ENCODE results near the gene PNPLA7. TPM values are rescaled to one million over a fixed set of nuclear protein-coding genes. Genes with fewer than 3 reads are reported as not detected.
A peak's percentile ranks its signal among the peaks of the same experiment; 100 is the strongest.

Gene PNPLA7
- total RNA-seq, 1 donor from 2014 or later, result 9.7 TPM

GRCh38 chr9:137434498-137435380, 115.5 kb downstream of the PNPLA7 start:
- no peak for DNase-seq (ENCODE audit: low spot score)

DNA sequence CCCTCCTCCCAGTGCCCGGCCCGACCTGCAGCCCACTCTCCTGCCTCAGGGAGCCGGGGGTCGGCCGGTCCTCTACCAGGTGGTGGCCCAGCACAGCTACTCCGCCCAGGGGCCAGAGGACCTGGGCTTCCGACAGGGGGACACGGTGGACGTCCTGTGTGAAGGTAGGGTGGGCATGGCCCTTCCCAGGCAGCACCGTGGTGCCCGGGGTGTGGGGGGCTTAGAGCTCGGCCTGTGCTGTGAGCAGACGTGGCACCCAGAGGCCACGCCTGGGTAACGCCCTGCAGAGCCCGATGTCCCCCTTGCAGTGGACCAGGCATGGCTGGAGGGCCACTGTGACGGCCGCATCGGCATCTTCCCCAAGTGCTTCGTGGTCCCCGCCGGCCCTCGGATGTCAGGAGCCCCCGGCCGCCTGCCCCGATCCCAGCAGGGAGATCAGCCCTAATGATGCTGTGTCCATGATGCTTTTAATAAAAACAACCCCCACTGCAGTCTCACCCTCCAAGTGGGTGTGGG, 116.2 kb downstream of the PNPLA7 start:
- DNase-seq (ENCODE audit: low spot score), result no peak

GRCh38 chr9:137433349-137433915, 116.8 kb downstream of the PNPLA7 start:
- DNase-seq (ENCODE audit: low spot score), result no peak

DNA sequence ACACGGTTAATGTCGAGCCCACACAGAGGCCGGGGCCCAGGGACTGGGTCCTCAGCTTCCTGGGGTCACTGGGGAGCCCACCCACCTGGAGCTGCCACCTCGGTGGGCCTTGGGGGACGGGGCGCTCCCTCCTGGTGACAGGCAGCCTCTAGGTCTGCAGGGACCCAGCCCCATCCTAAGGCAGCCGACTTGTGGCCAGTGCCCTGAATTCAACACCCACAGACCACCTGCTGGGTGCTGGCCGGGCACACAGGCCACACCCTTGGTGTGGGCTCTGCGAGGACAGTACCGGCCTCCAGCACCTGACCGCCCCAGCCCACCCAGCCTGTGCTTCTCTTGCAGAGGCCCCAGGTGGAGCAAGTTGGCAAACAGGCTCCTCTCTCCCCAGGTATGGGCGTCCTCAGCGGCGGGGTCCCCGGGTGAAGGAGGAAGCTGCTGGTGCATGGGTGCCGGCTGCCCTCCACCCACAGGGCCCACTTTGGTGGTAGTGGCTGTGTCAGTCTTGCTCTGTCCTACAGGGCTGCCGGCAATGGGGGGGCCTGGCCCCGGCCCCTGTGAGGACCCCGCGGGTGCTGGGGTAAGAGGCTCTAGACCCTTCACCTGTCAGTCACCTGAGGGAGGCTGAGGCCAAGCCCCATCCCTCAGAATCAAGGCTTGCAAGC, 117.4 kb downstream of the PNPLA7 start:
- no peak for DNase-seq (ENCODE audit: low spot score)

DNA sequence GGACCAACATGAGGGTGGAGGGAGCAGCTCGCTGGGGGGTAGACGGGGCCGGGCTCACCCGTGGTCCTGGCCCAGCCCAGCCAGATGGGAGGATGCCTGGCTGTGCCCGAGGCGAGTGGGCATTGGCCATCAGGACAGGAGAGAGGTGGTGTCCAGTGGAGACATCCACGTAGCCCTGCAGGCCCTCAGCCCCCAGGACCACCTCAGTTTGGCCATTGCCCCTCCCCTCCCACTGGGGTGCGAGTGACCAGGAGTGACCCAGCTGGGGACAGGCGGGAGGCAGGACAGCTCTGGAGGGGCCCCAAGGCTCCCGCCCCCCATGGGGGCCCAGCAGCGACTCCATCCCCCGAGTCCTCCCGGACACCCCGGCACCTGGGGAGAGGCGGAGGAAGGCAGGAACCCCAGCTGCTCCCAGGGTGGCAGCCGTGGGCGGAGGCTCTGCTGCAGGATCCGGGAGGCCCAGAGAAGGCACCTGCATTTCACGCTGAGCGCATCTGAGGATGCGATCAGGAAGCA, 118.7 kb downstream of the PNPLA7 start:
- no peak for DNase-seq (ENCODE audit: low spot score)

DNA sequence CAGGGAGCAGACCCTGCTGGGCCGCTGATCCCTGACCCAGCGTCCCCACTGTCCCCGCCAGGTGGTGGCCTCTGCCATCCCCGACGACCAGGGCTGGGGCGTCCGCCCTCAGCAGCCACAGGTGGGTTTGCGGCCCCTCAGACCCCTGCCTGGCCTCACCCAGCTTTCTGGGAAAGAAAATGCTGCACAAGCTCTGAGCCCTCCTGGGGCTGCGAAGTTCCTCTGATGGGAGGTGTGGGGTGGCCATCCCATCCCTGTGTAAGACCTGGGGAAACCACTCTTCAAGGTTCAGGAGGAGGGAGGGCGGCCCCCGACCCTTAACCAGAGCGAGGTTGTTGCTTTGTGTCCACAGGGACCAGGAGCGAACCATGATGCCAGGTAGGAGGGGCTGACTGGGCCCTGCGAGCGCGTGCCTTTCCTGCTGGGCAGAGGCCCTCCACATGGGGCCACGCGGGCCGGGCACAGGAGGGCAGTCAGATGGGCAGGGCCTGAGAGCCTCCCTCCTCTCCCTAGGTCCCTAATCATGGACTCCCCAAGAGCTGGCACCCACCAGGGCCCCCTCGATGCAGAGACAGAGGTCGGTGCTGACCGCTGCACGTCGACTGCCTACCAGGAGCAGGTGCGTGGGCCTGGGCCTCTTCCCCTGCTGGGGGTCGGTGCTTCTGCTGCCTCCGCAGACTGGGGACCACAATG, 119.3 kb downstream of the PNPLA7 start:
- DNase-seq (ENCODE audit: low spot score), result no peak

GRCh38 chr9:137429974-137430722, 120.1 kb downstream of the PNPLA7 start:
- no peak for DNase-seq (ENCODE audit: low spot score)

DNA sequence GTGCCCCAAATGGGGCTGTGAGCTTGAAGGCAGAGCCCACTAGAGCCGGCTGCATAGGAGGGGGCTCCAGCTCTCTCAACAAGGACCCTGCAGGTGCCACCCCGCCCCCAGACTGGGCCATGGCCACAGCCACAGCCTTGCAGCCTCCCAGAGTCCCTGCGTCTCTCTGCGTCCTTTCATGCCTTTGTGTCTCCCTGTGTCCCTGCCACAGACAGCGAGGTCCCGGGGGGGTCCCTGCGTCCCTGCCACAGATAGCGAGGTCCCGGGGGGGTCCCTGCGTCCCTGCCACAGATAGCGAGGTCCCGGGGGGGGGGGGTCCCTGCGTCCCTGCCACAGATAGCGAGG, 120.7 kb downstream of the PNPLA7 start:
- DNase-seq (ENCODE audit: low spot score), result no peak

GRCh38 chr9:137428841-137429545, 121.2 kb downstream of the PNPLA7 start:
- no peak for DNase-seq (ENCODE audit: low spot score)

- DNase-seq (ENCODE audit: low spot score), result no peak
Measured at GRCh38 chr9:137428311-137428630, 121.9 kb downstream of the PNPLA7 start.

GRCh38 chr9:137427454-137428310, 122.5 kb downstream of the PNPLA7 start:
- DNase-seq (ENCODE audit: low spot score), result no peak

DNA sequence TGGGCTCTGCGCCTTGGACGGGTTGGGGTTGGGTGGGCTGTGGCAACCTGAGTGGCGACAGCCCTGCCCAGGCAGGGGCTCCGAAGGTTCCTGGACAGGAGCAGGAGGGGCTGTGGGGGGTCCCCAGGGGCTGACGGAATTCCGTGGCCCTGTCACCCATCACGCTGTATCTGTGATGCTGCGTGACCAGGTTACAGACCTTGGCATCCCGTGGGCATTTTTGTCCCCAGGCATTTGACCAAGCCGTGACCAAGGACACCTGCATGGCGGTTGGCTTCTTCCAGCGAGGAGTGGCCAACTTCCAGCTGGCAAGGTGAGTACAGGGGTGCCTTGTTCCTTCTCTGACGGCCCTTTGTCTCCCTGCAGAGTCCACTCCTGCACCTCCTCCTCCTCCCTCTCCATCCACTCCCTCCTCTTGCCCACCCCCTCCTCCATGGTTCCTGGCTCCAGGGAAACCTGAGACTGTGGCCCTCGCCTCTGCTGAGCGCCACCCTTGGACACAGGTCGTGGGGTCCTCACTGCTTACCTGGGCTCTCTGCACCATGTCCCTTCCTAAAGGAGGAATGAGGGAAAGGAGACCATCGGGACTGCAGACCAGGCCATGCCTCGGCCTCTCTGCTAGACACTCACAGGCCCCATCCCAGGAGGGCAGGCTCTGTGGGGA, 124.1 kb downstream of the PNPLA7 start:
- no peak for DNase-seq (ENCODE audit: low spot score)

DNA sequence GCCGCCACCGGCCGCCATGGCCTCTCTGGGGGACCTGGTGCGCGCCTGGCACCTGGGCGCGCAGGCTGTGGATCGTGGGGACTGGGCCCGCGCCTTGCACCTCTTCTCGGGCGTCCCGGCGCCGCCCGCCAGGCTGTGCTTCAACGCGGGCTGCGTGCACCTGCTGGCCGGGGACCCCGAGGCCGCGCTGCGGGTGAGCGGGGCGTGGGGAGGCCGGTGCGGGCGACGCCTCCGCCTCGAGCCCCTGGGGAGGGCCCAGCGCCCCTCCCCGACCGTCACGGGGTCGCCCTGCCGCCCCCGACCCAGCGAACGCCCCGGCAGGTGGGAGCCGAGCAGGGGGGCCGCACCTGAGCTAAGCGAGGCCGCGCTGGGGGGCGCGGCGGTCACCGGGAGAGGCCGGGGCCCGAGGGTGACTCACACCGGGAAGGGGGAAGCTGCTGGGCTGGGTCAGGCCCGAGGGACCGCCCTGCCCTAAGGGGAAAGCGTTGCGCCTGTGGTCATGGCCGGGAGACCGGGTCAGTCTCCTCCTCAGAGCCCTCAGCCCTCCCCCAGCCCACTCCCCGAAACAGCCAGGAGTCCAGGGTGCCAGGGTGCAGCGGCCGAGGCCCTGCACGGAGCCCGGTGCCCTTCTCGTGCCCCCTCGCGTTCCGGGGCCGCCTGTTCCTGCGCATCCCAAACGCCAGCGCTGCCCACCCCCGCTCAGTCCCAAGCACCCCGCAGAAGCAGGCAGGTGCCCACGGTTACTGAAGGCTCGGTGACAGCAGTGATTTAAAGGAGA, 126.5 kb downstream of the PNPLA7 start:
- peak; percentile 63 for DNase-seq (ENCODE audit: low spot score)

- peak; percentile 95 for DNase-seq (ENCODE audit: low spot score)
Measured at GRCh38 chr9:137422604-137423513, 127.3 kb downstream of the PNPLA7 start, which contains the start of the genes EXD3 and NOXA1. Gene EXD3, minus strand, starts transcription at chr9:137423162. Its CDS starts 27,805 bp downstream, at chr9:137395357. Gene NOXA1, plus strand, starts transcription at chr9:137423393. Its CDS starts 137 bp downstream, at chr9:137423530.

DNA sequence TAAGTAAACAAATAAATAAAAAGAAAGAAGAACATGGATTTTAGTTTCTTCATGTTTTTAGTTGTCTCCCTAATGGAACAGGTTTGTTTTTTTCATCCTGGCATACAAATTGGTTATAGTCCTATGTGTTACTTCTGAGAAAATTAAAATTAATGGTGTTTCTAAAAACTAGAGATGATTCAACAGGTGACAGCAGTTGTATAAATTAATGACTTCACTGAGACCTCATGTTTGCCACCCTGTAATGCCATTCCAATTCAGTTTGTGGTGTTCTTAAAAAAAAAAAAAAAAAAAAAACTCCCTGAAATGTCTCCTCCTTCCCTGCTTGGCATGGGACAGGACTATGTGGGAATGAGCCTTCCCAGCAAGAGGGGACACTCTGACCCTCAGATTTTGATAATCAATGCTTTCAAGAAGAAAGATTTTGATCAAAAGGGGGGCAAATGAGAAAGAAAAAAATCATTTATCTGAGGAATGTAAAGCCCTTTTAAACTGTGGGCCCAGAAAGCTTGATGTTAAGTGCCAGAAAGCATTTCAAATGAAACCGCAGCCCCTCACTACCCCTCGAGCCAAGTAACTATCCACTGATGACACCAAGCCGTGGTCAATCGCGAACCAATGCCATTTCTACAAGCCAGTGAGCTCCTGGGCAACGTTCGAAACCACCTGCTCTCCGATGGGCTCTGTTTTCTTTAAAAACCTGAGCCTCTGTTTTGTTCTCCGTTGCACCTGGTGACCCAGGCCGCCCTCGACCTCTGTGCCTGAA, 128.2 kb downstream of the PNPLA7 start:
- no peak for DNase-seq (ENCODE audit: low spot score)
